WTC11 (cell line): ENCODE data around the gene MCRS1.

ENCODE experiments used
- AR ChIP-seq: fragments of 250-450 bp; sonication (Bioruptor Pico); IDR thresholded peaks from 2 replicates; pipeline ENCODE4 v1.9.0; 2021; ENCODE audit warnings: mild to moderate bottlenecking
- CTCF ChIP-seq: fragments of 200-600 bp; IDR thresholded peaks from 2 replicates; pipeline ENCODE4 v1.8.0; 2022; ENCODE audit warnings: antibody characterized with exemption

- TF ChIP-seq AR (CRISPR knock-in tag) (no peak), CTCF (no peak)
Measured at GRCh38 chr12:49583366-49584094, 15.6 kb upstream of the MCRS1 start.
